Activated naive CD8-positive, alpha-beta T cell (primary cell): ENCODE measurements around the gene P2RX3.

ENCODE experiments used
- H3K27ac Mint-ChIP-seq: one replicate; pipeline ENCODE4 v1.8.0; 2021; ENCODE audit warnings: mixed read lengths
- H3K27me3 Mint-ChIP-seq: one replicate; pipeline ENCODE4 v1.8.0; 2021; ENCODE audit warnings: mixed read lengths
- H3K36me3 Mint-ChIP-seq: one replicate; pipeline ENCODE4 v1.8.0; 2021; ENCODE audit warnings: mixed read lengths
- H3K4me1 Mint-ChIP-seq: one replicate; pipeline ENCODE4 v1.8.0; 2021; ENCODE audit warnings: low read depth, mixed read lengths
- H3K4me3 Mint-ChIP-seq: one replicate; pipeline ENCODE4 v1.8.0; 2021; ENCODE audit warnings: mild to moderate bottlenecking, mixed read lengths
- H3K9me3 Mint-ChIP-seq: one replicate; pipeline ENCODE4 v1.8.0; 2021; ENCODE audit warnings: low read depth, mixed read lengths

P2RX3 gene

GRCh38 chr11:57347336-57347735 lies 9.2 kb downstream of the P2RX3 start:
- Mint-ChIP-seq H3K9me3 (no peaks in the 10 kb centered on the region), H3K27ac (no peak overlapping the region), H3K36me3 (peaks cover 2% of the 10 kb centered on the region), H3K4me1 (peaks cover 2% of the 10 kb centered on the region), H3K27me3 (peaks cover 5% of the 10 kb centered on the region), H3K4me3 (no peak overlapping the region)

- no peak overlapping the region for H3K27ac Mint-ChIP-seq
- peaks cover 2% of the 10 kb centered on the region for H3K4me1 Mint-ChIP-seq
- peaks cover 2% of the 10 kb centered on the region for H3K36me3 Mint-ChIP-seq
- H3K4me3 Mint-ChIP-seq, result no peak overlapping the region
- peaks cover 5% of the 10 kb centered on the region for H3K27me3 Mint-ChIP-seq
- H3K9me3 Mint-ChIP-seq, result no peaks in the 10 kb centered on the region
Observed at GRCh38 chr11:57348052-57348451, 9.9 kb downstream of the P2RX3 start.

GRCh38 chr11:57348636-57349313 lies 10.6 kb downstream of the P2RX3 start:
- H3K27ac Mint-ChIP-seq, result no peak overlapping the region
- peaks cover 5% of the 10 kb centered on the region for H3K27me3 Mint-ChIP-seq
- no peak overlapping the region for H3K4me3 Mint-ChIP-seq
- peaks cover 2% of the 10 kb centered on the region for H3K4me1 Mint-ChIP-seq
- no peaks in the 10 kb centered on the region for H3K9me3 Mint-ChIP-seq
- H3K36me3 Mint-ChIP-seq, result peaks cover 2% of the 10 kb centered on the region

- H3K27me3 Mint-ChIP-seq, result peaks cover 8% of the 10 kb centered on the region
- no peak overlapping the region for H3K4me3 Mint-ChIP-seq
- no peaks in the 10 kb centered on the region for H3K9me3 Mint-ChIP-seq
- no peak overlapping the region for H3K27ac Mint-ChIP-seq
- H3K4me1 Mint-ChIP-seq, result peaks cover 2% of the 10 kb centered on the region
- H3K36me3 Mint-ChIP-seq, result peaks cover 2% of the 10 kb centered on the region
Observed at GRCh38 chr11:57349491-57350274, 11.5 kb downstream of the P2RX3 start.

- Mint-ChIP-seq H3K4me3 (no peak overlapping the region), H3K4me1 (peaks cover 2% of the 10 kb centered on the region), H3K36me3 (peaks cover 2% of the 10 kb centered on the region), H3K9me3 (no peaks in the 10 kb centered on the region), H3K27ac (no peak overlapping the region), H3K27me3 (peaks cover 9% of the 10 kb centered on the region)
Observed at GRCh38 chr11:57353036-57353435, 14.9 kb downstream of the P2RX3 start.

- Mint-ChIP-seq H3K27ac (no peak overlapping the region), H3K27me3 (peaks cover 9% of the 10 kb centered on the region), H3K36me3 (peaks cover 2% of the 10 kb centered on the region), H3K9me3 (no peaks in the 10 kb centered on the region), H3K4me1 (peaks cover 2% of the 10 kb centered on the region), H3K4me3 (no peak overlapping the region)
Observed at GRCh38 chr11:57353446-57353845, 15.3 kb downstream of the P2RX3 start.

- Mint-ChIP-seq H3K36me3 (peaks cover 2% of the 10 kb centered on the region), H3K9me3 (no peaks in the 10 kb centered on the region), H3K4me1 (peaks cover 2% of the 10 kb centered on the region), H3K27me3 (peaks cover 9% of the 10 kb centered on the region), H3K27ac (no peak overlapping the region), H3K4me3 (no peak overlapping the region)
Observed at GRCh38 chr11:57353852-57354251, 15.7 kb downstream of the P2RX3 start.

- Mint-ChIP-seq H3K9me3 (no peaks in the 10 kb centered on the region), H3K27me3 (peaks cover 9% of the 10 kb centered on the region), H3K4me1 (peaks cover 2% of the 10 kb centered on the region), H3K4me3 (no peak overlapping the region), H3K36me3 (peaks cover 2% of the 10 kb centered on the region), H3K27ac (no peak overlapping the region)
Observed at GRCh38 chr11:57354699-57355098, 16.5 kb downstream of the P2RX3 start.

- no peaks in the 10 kb centered on the region for H3K9me3 Mint-ChIP-seq
- H3K4me1 Mint-ChIP-seq, result no peaks in the 10 kb centered on the region
- no peak overlapping the region for H3K27ac Mint-ChIP-seq
- no peak overlapping the region for H3K4me3 Mint-ChIP-seq
- peaks cover 6% of the 10 kb centered on the region for H3K27me3 Mint-ChIP-seq
- H3K36me3 Mint-ChIP-seq, result peaks cover 2% of the 10 kb centered on the region
Observed at GRCh38 chr11:57356268-57356667, 18.1 kb downstream of the P2RX3 start.

- no peaks in the 10 kb centered on the region for H3K36me3 Mint-ChIP-seq
Observed at GRCh38 chr11:57357310-57357709, 19.2 kb downstream of the P2RX3 start.

GRCh38 chr11:57357856-57358255 lies 19.7 kb downstream of the P2RX3 start:
- Mint-ChIP-seq H3K36me3 (no peaks in the 10 kb centered on the region), H3K27me3 (peaks cover 7% of the 10 kb centered on the region), H3K4me3 (no peak overlapping the region), H3K27ac (no peak overlapping the region), H3K4me1 (no peaks in the 10 kb centered on the region), H3K9me3 (no peaks in the 10 kb centered on the region)

More at GRCh38 chr11:57357310-57357709, 19.2 kb downstream of the P2RX3 start:
- no peaks in the 10 kb centered on the region for H3K4me1 Mint-ChIP-seq
- H3K9me3 Mint-ChIP-seq, result no peaks in the 10 kb centered on the region
- no peak overlapping the region for H3K4me3 Mint-ChIP-seq
- peaks cover 7% of the 10 kb centered on the region for H3K27me3 Mint-ChIP-seq
- H3K27ac Mint-ChIP-seq, result no peak overlapping the region

GRCh38 chr11:57358543-57358961 lies 20.4 kb downstream of the P2RX3 start:
- no peak overlapping the region for H3K4me3 Mint-ChIP-seq
- no peaks in the 10 kb centered on the region for H3K4me1 Mint-ChIP-seq
- H3K27ac Mint-ChIP-seq, result no peak overlapping the region
- no peaks in the 10 kb centered on the region for H3K9me3 Mint-ChIP-seq
- no peaks in the 10 kb centered on the region for H3K36me3 Mint-ChIP-seq
- peaks cover 7% of the 10 kb centered on the region for H3K27me3 Mint-ChIP-seq

GRCh38 chr11:57358991-57359390 lies 20.8 kb downstream of the P2RX3 start:
- no peaks in the 10 kb centered on the region for H3K4me1 Mint-ChIP-seq

GRCh38 chr11:57359396-57359795 lies 21.2 kb downstream of the P2RX3 start:
- no peak overlapping the region for H3K4me3 Mint-ChIP-seq
- H3K9me3 Mint-ChIP-seq, result no peaks in the 10 kb centered on the region
- peaks cover 7% of the 10 kb centered on the region for H3K27me3 Mint-ChIP-seq
- no peak overlapping the region for H3K27ac Mint-ChIP-seq
- no peaks in the 10 kb centered on the region for H3K36me3 Mint-ChIP-seq
- no peaks in the 10 kb centered on the region for H3K4me1 Mint-ChIP-seq

More at GRCh38 chr11:57358991-57359390, 20.8 kb downstream of the P2RX3 start:
- no peaks in the 10 kb centered on the region for H3K9me3 Mint-ChIP-seq
- no peak overlapping the region for H3K27ac Mint-ChIP-seq
- H3K36me3 Mint-ChIP-seq, result no peaks in the 10 kb centered on the region
- H3K27me3 Mint-ChIP-seq, result peaks cover 7% of the 10 kb centered on the region
- H3K4me3 Mint-ChIP-seq, result no peak overlapping the region

- Mint-ChIP-seq H3K9me3 (no peaks in the 10 kb centered on the region), H3K27me3 (peaks cover 3% of the 10 kb centered on the region), H3K36me3 (no peaks in the 10 kb centered on the region), H3K4me1 (no peaks in the 10 kb centered on the region), H3K27ac (no peak overlapping the region), H3K4me3 (no peak overlapping the region)
Observed at GRCh38 chr11:57359896-57360690, 21.9 kb downstream of the P2RX3 start.
